Esophagus squamous epithelium (tissue), 5 donors: Measurements from ENCODE around the gene MAPK1IP1L. TPM values are rescaled to one million over a fixed set of nuclear protein-coding genes. Genes with fewer than 3 reads are reported as not detected.
"Not testable (repeated sequence)": the region's sequence is repeated elsewhere in the genome, so short reads cannot be mapped to it uniquely, and the experiment has no call there.

Source experiments
- DNase-seq: peaks from one replicate; lab custom pipeline; 2025; lab: John Stamatoyannopoulos, UW
- H3K27ac ChIP-seq, 4 donors: fragments of 200-600 bp; sonication (generic); one replicate each; pipeline ENCODE4 v1.5.1; 2016 to 2019; ENCODE audit warnings: mild to moderate bottlenecking in 1 of 4
- H3K27me3 ChIP-seq, 4 donors: fragments of 200-600 bp; sonication (generic); 1 replicate in 3 of 4; 2 replicates in 1 of 4; pipeline versions ENCODE4 v1.5.1 to v1.6.0; 2017 to 2021; ENCODE audit warnings: antibody characterized with exemption in 1 of 4
- H3K36me3 ChIP-seq, 3 donors: fragments of 200-600 bp; sonication (generic); one replicate each; pipeline ENCODE4 v1.5.1; 2016 to 2019
- H3K4me1 ChIP-seq, 3 donors: fragments of 200-600 bp; sonication (generic); one replicate each; pipeline ENCODE4 v1.5.1; 2017 to 2019
- H3K4me3 ChIP-seq, 4 donors: fragments of 200-600 bp; sonication (generic); 1 replicate in 3 of 4; 2 replicates in 1 of 4; pipeline ENCODE4 v1.5.1; 2016 to 2019; ENCODE audit warnings: mild to moderate bottlenecking in 2 of 4, moderate library complexity in 1 of 4
- H3K9me3 ChIP-seq, 3 donors: fragments of 200-600 bp; sonication (generic); one replicate each; pipeline ENCODE4 v1.5.1; 2016 to 2019
- CTCF ChIP-seq, 6 experiments: fragments of 450-650 bp in 4 of 6; fragments of 200-600 bp in 2 of 6; sonication (generic) in 2 of 6; IDR thresholded peaks; one replicate each; pipeline ENCODE4 v1.5.1; 2016 to 2019; ENCODE audit warnings: antibody characterized with exemption in 6 of 6, mild to moderate bottlenecking in 4 of 6, moderate library complexity in 4 of 6
- POLR2A ChIP-seq, 4 donors: fragments of 450-650 bp; IDR thresholded peaks; one replicate each; pipeline ENCODE4 v1.6.1; 2017; ENCODE audit warnings: antibody characterized with exemption in 4 of 4, mild to moderate bottlenecking in 4 of 4, moderate library complexity in 3 of 4
- WGBS, 2 donors: methylation state at CpG; one replicate each; pipeline ENCODE4 v1.1.5; 2018; 5-methylcytosine and 5-hydroxymethylcytosine counted together
- intact Hi-C: fragments of 100-400 bp; cut with DNase I; formaldehyde crosslinking; loops from one replicate; pipeline ENCODE4 v1.15.0; 2022
- total RNA-seq, 4 donors: library from RNA; depleted of rRNA; stranded (reverse); fragments of >200 nt; gene quantifications; one replicate each; pipeline ENCODE4 v1.1.0, GENCODE V29; 2016
- donor health status: DM: yes; HTN: yes; CAD: no.

The MAPK1IP1L gene
- total RNA-seq, 4 donors from 2014 or later: 35.3 to 85.3 (median 50.4) TPM

- Histone ChIP-seq H3K4me1 (peaks cover 3 to 47% (median 24%) of the 10 kb centered on the region in 3 donors), H3K9me3 (no peaks in the 10 kb centered on the region), H3K4me3 (peak overlapping the region in 2 of 4 donors; percentile 85 to 97), H3K36me3 (peaks cover 0 to 9% (median 0%) of the 10 kb centered on the region in 3 donors), H3K27me3 (no peaks in the 10 kb centered on the region), H3K27ac (no peak overlapping the region)
- TF ChIP-seq CTCF (IDR thresholded peaks at IDR 0.05) (no peak), POLR2A (IDR thresholded peaks at IDR 0.05) (no peak)
- DNase-seq: no peak
- 52 to 55% methylated on average over 4 of the region's 4 CpGs for WGBS, 2 donors
- intact Hi-C loops: no loop called here
Measured at GRCh38 chr14:55028476-55028875, 23.0 kb upstream of the MAPK1IP1L start.

- 40 to 50% methylated on average over 2 of the region's 2 CpGs for WGBS, 2 donors
Measured at GRCh38 chr14:55031190-55031589, 20.3 kb upstream of the MAPK1IP1L start.

GRCh38 chr14:55037995-55038394, 13.5 kb upstream of the MAPK1IP1L start:
- H3K27ac ChIP-seq, H3K9me3 ChIP-seq, H3K27me3 ChIP-seq, H3K4me1 ChIP-seq, H3K4me3 ChIP-seq, DNase-seq, intact Hi-C loops: not testable (repeated sequence)
- peaks cover 0 to 50% (median 2%) of the 10 kb centered on the region in 3 donors for H3K36me3 ChIP-seq

More at GRCh38 chr14:55031190-55031589, 20.3 kb upstream of the MAPK1IP1L start:
- H3K4me3 ChIP-seq: no peak overlapping the region
- no peak overlapping the region for H3K27ac ChIP-seq
- intact Hi-C loops: no loop called here
- H3K36me3 ChIP-seq: peaks cover 0 to 28% (median 0%) of the 10 kb centered on the region in 3 donors
- DNase-seq: no peak
- TF ChIP-seq POLR2A (IDR thresholded peaks at IDR 0.05) (no peak), CTCF (IDR thresholded peaks at IDR 0.05) (no peak)
- H3K9me3 ChIP-seq: no peaks in the 10 kb centered on the region
- H3K4me1 ChIP-seq: peaks cover 3 to 38% (median 15%) of the 10 kb centered on the region in 3 donors
- no peaks in the 10 kb centered on the region for H3K27me3 ChIP-seq

- no peak for DNase-seq
- Histone ChIP-seq H3K36me3 (peaks cover 0 to 56% (median 9%) of the 10 kb centered on the region in 3 donors), H3K27ac (no peak overlapping the region), H3K4me1 (no peaks in the 10 kb centered on the region), H3K9me3 (no peaks in the 10 kb centered on the region), H3K27me3 (no peaks in the 10 kb centered on the region), H3K4me3 (no peak overlapping the region)
- no peak for TF ChIP-seq POLR2A (IDR thresholded peaks at IDR 0.05)
- TF ChIP-seq CTCF (IDR thresholded peaks at IDR 0.05): no peak
- intact Hi-C loops: no loop called here
Measured at GRCh38 chr14:55038708-55039107, 12.7 kb upstream of the MAPK1IP1L start.

- no peaks in the 10 kb centered on the region for H3K4me1 ChIP-seq
- H3K27ac ChIP-seq: no peak overlapping the region
- intact Hi-C loops: no loop called here
- 93 to 95% methylated on average over 5 of the region's 5 CpGs for WGBS, 2 donors
- no peak for TF ChIP-seq POLR2A (IDR thresholded peaks at IDR 0.05)
- TF ChIP-seq CTCF (IDR thresholded peaks at IDR 0.05): no peak
- no peaks in the 10 kb centered on the region for H3K27me3 ChIP-seq
- no peak for DNase-seq
- H3K36me3 ChIP-seq: peaks cover 0 to 23% (median 10%) of the 10 kb centered on the region in 3 donors
- H3K4me3 ChIP-seq: no peak overlapping the region
- H3K9me3 ChIP-seq: no peaks in the 10 kb centered on the region
Measured at GRCh38 chr14:55043528-55043927, 7.9 kb upstream of the MAPK1IP1L start.

- no peak overlapping the region for H3K4me3 ChIP-seq
- H3K4me1 ChIP-seq: no peaks in the 10 kb centered on the region
- no peak overlapping the region for H3K27ac ChIP-seq
- H3K36me3 ChIP-seq: peaks cover 0 to 23% (median 10%) of the 10 kb centered on the region in 3 donors
- no peaks in the 10 kb centered on the region for H3K9me3 ChIP-seq
- no peaks in the 10 kb centered on the region for H3K27me3 ChIP-seq
- no peak for DNase-seq
- intact Hi-C loops: no loop called here
- TF ChIP-seq CTCF (IDR thresholded peaks at IDR 0.05) (no peak), POLR2A (IDR thresholded peaks at IDR 0.05) (no peak)
Measured at GRCh38 chr14:55045087-55045486, 6.4 kb upstream of the MAPK1IP1L start.
